ENCODE results near the gene TARBP1. TPM values are rescaled to one million over a fixed set of nuclear protein-coding genes. Genes with fewer than 3 reads are reported as not detected.

Gene TARBP1
- polyA plus RNA-seq, 2 of the 4 experiments (the other 2 are of a cell fraction): 22.4 to 41.1 TPM

GRCh38 chr1:234515821-234516241 is 36.9 kb upstream of the TARBP1 start:
- CTCF ChIA-PET: interaction anchor here (1.0 to 1.7 kb wide), 3 partner anchors 14 to 17 kb away, joined by 3 to 5 read pairs (median 3); no protein-coding TSS in a partner anchor
- no peak for DNase-seq (ENCODE audit: low read depth in 1 of 2, low spot score in 1 of 2)
- ATAC-seq: no peak
- H3K4me1 ChIP-seq: peaks cover 25% of the 10 kb centered on the region
- TF ChIP-seq NR3C1 (IDR thresholded peaks at IDR 0.05): no peak
- TF ChIP-seq JUN (IDR thresholded peaks at IDR 0.05): no peak
- TF ChIP-seq NFE2L2 (conservative IDR thresholded peaks at IDR 0.05; ENCODE audit: low read length): no peak
- TF ChIP-seq BHLHE40 (IDR thresholded peaks at IDR 0.05; ENCODE audit: low read depth, low read length): no peak
- no peak for TF ChIP-seq SMC3 (IDR thresholded peaks at IDR 0.05)
- no peak for TF ChIP-seq FOSB (CRISPR knock-in tag; IDR thresholded peaks at IDR 0.05)
- TF ChIP-seq, protein P1, sequence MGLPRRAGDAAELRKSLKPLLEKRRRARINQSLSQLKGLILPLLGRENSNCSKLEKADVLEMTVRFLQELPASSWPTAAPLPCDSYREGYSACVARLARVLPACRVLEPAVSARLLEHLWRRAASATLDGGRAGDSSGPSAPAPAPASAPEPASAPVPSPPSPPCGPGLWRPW (IDR thresholded peaks at IDR 0.05): no peak
- TF ChIP-seq POLR2A (IDR thresholded peaks at IDR 0.05; ENCODE audit: low read length): no peak
- TF ChIP-seq KDM1A (IDR thresholded peaks at IDR 0.05; ENCODE audit: low read depth): no peak
- TF ChIP-seq, protein P2, sequence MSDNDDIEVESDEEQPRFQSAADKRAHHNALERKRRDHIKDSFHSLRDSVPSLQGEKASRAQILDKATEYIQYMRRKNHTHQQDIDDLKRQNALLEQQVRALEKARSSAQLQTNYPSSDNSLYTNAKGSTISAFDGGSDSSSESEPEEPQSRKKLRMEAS (IDR thresholded peaks at IDR 0.05): no peak
- no peak for TF ChIP-seq ESRRA (IDR thresholded peaks at IDR 0.05; ENCODE audit: borderline replicate concordance, low read length)
- TF ChIP-seq, protein P3, sequence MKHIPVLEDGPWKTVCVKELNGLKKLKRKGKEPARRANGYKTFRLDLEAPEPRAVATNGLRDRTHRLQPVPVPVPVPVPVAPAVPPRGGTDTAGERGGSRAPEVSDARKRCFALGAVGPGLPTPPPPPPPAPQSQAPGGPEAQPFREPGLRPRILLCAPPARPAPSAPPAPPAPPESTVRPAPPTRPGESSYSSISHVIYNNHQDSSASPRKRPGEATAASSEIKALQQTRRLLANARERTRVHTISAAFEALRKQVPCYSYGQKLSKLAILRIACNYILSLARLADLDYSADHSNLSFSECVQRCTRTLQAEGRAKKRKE (CRISPR knock-in tag; IDR thresholded peaks at IDR 0.05; ENCODE audit: low read depth): no peak
- TF ChIP-seq, protein P4, sequence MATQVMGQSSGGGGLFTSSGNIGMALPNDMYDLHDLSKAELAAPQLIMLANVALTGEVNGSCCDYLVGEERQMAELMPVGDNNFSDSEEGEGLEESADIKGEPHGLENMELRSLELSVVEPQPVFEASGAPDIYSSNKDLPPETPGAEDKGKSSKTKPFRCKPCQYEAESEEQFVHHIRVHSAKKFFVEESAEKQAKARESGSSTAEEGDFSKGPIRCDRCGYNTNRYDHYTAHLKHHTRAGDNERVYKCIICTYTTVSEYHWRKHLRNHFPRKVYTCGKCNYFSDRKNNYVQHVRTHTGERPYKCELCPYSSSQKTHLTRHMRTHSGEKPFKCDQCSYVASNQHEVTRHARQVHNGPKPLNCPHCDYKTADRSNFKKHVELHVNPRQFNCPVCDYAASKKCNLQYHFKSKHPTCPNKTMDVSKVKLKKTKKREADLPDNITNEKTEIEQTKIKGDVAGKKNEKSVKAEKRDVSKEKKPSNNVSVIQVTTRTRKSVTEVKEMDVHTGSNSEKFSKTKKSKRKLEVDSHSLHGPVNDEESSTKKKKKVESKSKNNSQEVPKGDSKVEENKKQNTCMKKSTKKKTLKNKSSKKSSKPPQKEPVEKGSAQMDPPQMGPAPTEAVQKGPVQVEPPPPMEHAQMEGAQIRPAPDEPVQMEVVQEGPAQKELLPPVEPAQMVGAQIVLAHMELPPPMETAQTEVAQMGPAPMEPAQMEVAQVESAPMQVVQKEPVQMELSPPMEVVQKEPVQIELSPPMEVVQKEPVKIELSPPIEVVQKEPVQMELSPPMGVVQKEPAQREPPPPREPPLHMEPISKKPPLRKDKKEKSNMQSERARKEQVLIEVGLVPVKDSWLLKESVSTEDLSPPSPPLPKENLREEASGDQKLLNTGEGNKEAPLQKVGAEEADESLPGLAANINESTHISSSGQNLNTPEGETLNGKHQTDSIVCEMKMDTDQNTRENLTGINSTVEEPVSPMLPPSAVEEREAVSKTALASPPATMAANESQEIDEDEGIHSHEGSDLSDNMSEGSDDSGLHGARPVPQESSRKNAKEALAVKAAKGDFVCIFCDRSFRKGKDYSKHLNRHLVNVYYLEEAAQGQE (IDR thresholded peaks at IDR 0.05): no peak
- POLR2A ChIA-PET: no interaction called here
- WGBS (ENCODE audit: missing lambda C conversion rate): 45% methylated on average over 3 of the region's 3 CpGs
- FAIRE-seq: no peak
- H3K9me3 ChIP-seq: no peaks in the 10 kb centered on the region
- peak overlapping the region; percentile 47 for H3K4me2 ChIP-seq
- H3K4me3 ChIP-seq: no peak overlapping the region
- H3K27ac ChIP-seq: peak overlapping the region; percentile 64 to 79

GRCh38 chr1:234515411-234515810 is 36.4 kb upstream of the TARBP1 start:
- 39% methylated on average over 2 of the region's 2 CpGs for WGBS (ENCODE audit: missing lambda C conversion rate)
- Histone ChIP-seq H3K4me3 (no peak overlapping the region), H3K9me3 (no peaks in the 10 kb centered on the region), H3K27ac (peak overlapping the region; percentile 64 to 79), H3K4me1 (peaks cover 25% of the 10 kb centered on the region), H3K4me2 (peak overlapping the region; percentile 47)
- ChIA-PET CTCF (interaction anchor here (1.0 to 1.7 kb wide), 3 partner anchors 15 to 17 kb away, joined by 3 to 5 read pairs (median 3); no protein-coding TSS in a partner anchor), POLR2A (no interaction called here)
- TF ChIP-seq HOXA7 (CRISPR knock-in tag; IDR thresholded peaks at IDR 0.05) (no peak), FOSB (CRISPR knock-in tag; IDR thresholded peaks at IDR 0.05) (no peak), FOSL2 (IDR thresholded peaks at IDR 0.05) (no peak), FOSL2 (CRISPR knock-in tag; IDR thresholded peaks at IDR 0.05) (no peak), EHF (CRISPR knock-in tag; IDR thresholded peaks at IDR 0.05) (no peak), CHD2 (IDR thresholded peaks at IDR 0.05; ENCODE audit: low read length, partially characterized antibody) (no peak), ZNF302 (CRISPR knock-in tag; IDR thresholded peaks at IDR 0.05) (no peak), CBX2 (IDR thresholded peaks at IDR 0.05; ENCODE audit: borderline replicate concordance, low read depth) (no peak), FOXS1 (CRISPR knock-in tag; IDR thresholded peaks at IDR 0.05) (no peak), MAZ (IDR thresholded peaks at IDR 0.05; ENCODE audit: borderline replicate concordance, low read depth, low read length) (no peak), RARB (CRISPR knock-in tag; IDR thresholded peaks at IDR 0.05) (no peak), RFX5 (IDR thresholded peaks at IDR 0.05) (no peak), CTCF (IDR thresholded peaks at IDR 0.05) (no peak), TFCP2L1 (CRISPR knock-in tag; IDR thresholded peaks at IDR 0.05) (no peak), ESRRA (IDR thresholded peaks at IDR 0.05; ENCODE audit: borderline replicate concordance, low read length) (no peak)
- TF ChIP-seq, protein P3 (CRISPR knock-in tag; IDR thresholded peaks at IDR 0.05; ENCODE audit: low read depth): no peak
- TF ChIP-seq, protein P5, sequence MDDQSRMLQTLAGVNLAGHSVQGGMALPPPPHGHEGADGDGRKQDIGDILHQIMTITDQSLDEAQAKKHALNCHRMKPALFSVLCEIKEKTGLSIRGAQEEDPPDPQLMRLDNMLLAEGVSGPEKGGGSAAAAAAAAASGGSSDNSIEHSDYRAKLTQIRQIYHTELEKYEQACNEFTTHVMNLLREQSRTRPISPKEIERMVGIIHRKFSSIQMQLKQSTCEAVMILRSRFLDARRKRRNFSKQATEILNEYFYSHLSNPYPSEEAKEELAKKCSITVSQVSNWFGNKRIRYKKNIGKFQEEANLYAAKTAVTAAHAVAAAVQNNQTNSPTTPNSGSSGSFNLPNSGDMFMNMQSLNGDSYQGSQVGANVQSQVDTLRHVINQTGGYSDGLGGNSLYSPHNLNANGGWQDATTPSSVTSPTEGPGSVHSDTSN (IDR thresholded peaks at IDR 0.05): no peak
- TF ChIP-seq, protein P1 (IDR thresholded peaks at IDR 0.05): no peak
- FAIRE-seq (peak; percentile 13), DNase-seq (ENCODE audit: low read depth in 1 of 2, low spot score in 1 of 2) (peak in 1 of 2 experiments; percentile 37), ATAC-seq (peak in 1 of 2 experiments; percentile 65; a peak in 4 of 6 replicates)
